Midbrain (tissue), 1 donor: ENCODE results near the gene TMEM225B.
"Not testable (repeated sequence)": the region's sequence is repeated elsewhere in the genome, so short reads cannot be mapped to it uniquely, and the experiment has no call there.

Source experiments
- DNase-seq: peaks from one replicate; lab custom pipeline; 2025; lab: John Stamatoyannopoulos, UW

The TMEM225B gene

DNA sequence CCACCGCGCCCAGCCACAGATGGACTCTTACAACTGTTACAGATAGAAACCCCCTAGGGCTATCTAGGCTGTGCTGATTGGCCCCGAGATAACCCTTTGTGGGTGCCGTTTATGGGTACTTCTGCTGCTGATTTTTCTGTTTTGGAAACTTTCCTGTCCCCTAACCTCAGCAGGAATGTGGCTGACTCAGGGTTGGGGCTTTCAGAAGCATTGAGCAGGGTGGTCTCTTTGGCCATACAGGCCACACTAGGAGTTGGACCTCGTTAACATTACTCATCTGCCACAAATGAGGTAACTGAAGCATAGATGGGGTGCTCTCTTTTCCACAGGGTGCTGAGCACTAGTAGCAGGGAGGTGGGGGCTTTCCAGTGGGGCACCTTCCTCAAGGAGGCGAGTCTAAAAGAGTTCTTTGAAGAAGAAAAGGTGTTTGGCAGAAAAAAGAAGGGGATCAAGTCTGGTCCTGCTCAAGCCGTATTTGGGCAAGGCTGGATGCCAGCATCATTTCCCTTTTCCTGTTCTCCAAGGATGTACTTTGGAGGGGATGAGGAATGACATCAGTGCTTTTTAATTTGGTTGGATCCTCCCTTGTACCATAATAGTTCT lies 25.1 kb downstream of the TMEM225B start:
- DNase-seq: no peak

GRCh38 chr7:99623702-99624447 lies 25.8 kb downstream of the TMEM225B start:
- DNase-seq: no peak

DNA sequence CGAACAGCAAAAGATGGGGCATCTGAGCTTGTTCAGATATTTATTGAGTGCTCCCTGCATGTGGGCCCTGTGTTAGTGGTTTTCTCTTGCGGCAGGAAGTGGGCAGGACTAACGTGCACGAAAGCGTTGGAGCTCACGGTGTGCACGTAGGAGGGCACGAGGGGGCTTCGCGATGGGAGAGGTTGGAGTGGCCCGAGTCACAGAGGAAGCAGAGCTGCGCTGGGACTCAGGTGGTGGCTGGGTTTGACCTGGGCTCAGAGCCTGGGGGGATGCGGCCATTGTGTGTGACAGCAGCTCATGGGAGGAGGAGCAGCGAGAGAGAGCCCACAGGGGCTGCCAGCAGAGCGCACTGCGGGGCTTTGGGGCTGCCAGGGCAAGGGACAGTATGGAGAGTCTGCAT lies 26.4 kb downstream of the TMEM225B start:
- DNase-seq: no peak

- DNase-seq: no peak
Observed at GRCh38 chr7:99625321-99625720, 27.3 kb downstream of the TMEM225B start.

- DNase-seq: no peak
Observed at GRCh38 chr7:99625961-99626360, 27.9 kb downstream of the TMEM225B start.

- DNase-seq: no peak
Observed at GRCh38 chr7:99626661-99627060, 28.6 kb downstream of the TMEM225B start.

DNA sequence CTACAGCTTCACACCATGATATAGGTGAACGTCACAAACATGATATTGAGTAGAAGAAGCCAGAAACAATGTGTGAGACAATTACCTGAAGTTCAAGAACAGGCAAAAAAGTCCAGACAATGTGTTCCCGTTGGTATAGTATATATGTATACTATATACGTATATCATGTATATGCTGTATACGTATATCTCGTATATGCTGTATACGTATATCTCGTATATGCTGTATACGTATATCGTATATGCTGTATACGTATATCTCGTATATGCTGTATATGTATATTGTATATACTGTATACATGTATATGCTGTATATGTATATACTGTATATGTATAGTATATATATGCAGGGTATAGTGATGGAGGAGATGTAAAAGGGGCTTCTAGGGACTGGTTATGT lies 29.4 kb downstream of the TMEM225B start:
- DNase-seq: no peak

DNA sequence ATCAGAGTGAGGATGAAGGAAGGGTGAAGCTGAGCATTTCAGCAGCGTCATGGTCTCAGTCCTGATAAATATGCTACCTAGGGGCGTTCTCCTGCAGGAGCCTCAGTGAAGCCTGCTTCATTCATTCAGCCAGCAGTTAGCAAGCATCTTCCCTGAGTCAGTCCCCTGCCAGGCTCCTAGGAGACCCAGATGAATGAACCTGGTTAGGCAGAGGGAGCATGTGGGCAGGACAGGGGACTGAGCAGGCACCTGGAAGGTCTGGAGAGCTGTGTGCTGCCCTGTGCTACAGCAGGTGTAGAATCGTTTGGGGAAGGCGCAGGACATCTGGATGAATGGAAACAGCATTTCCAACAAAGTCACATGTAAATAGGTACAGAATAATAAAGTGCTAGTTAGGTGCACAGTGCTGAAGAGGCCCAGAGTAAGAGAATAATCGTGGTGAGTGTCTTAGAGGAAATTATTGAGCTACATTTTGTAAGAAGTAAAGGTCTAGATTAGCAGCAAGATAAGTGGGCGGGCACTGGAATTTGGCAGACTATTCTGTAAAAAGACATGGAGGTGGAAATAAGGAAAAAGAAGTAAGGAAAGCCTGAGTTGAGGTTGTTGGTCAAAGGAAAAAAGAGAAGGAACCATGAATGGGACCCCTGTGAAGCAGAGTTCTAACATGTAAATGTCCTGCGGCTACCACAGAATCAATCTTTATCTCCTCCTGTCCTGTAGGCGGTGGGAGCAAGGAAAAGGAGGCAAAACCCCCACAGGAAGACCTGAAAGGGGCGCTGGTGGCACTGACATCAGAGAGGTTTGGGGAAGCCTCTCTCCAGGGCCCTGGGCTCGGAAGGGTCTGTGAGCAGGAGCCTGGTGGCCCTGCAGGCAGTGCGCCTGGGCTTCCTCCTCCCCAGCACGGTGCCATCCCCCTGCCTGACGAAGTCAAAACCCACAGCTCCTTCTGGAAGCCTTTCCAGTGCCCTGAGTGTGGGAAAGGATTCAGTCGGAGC lies 30.7 kb downstream of the TMEM225B start:
- DNase-seq: no peak

GRCh38 chr7:99629643-99630042 lies 31.6 kb downstream of the TMEM225B start:
- DNase-seq: no peak

- no peak for DNase-seq
Observed at GRCh38 chr7:99631295-99632109, 33.4 kb downstream of the TMEM225B start.

- not testable (repeated sequence) for DNase-seq
Observed at GRCh38 chr7:99637414-99637813, 39.3 kb downstream of the TMEM225B start.

- DNase-seq: no peak
Observed at GRCh38 chr7:99638731-99639130, 40.7 kb downstream of the TMEM225B start.

GRCh38 chr7:99639267-99639666 lies 41.2 kb downstream of the TMEM225B start:
- DNase-seq: no peak

GRCh38 chr7:99642027-99642426 lies 44.0 kb downstream of the TMEM225B start:
- DNase-seq: no peak

GRCh38 chr7:99643464-99643863 lies 45.4 kb downstream of the TMEM225B start:
- DNase-seq: no peak

GRCh38 chr7:99644431-99644830 lies 46.4 kb downstream of the TMEM225B start:
- DNase-seq: no peak

DNA sequence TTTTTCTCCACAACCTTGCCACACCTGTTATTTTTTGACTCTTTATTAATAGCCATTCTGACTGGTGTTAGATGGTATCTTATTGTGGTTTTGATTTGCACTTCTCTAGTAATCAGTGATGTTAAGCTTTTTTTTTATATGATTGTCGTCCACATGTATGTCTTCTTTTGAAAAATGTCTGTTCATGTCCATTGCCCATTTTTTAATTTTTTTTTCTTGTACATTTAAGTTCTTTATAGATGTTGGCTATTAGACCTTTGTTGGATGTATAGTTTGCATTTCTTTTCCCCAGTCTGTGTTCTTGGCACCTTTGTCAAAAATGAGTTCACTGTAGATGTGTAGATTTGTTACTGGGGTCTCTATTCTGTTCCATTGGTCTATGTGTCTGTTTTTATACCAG lies 47.5 kb downstream of the TMEM225B start:
- no peak for DNase-seq

GRCh38 chr7:99648843-99649242 lies 50.8 kb downstream of the TMEM225B start:
- DNase-seq: no peak

GRCh38 chr7:99651290-99651689 lies 53.2 kb downstream of the TMEM225B start:
- DNase-seq: no peak

- no peak for DNase-seq
Observed at GRCh38 chr7:99652671-99653070, 54.6 kb downstream of the TMEM225B start.

DNA sequence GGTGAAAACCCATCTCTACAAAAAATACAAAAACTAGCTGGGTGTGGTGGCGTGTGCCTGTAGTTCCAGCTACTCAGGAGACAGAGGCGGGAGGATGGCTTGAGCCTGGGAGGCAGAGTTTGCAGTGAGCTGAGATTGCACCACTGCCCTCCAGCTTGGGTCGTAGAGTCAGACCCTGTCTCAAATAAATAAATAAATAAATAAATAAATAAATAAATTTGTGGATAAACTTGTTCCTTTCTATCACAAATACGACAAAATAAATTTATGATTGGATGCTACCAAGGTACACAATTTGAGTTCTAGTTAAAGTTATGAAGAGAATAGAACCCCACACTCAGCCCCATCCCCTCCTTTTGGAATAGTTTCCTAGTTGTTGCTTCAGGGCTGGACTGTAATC lies 55.2 kb downstream of the TMEM225B start:
- DNase-seq: not testable (repeated sequence)

DNA sequence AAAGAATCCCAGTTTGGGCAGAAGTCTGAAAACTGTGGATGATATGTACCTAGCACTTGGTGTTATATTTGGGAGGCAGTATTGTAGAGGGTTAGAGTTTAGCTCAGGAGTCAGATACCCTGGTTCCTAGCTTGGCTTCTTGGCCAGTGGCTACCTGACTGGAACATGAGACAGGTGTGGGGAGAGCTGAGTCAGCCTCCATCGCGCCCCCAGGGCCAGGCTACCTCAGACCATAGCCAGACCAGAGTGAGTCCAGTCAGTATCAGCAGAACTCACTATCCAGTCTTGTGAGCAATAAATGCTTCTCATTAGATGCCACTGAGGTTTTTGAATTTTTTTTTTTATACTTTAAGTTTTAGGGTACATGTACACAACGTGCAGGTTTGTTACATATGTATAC lies 55.7 kb downstream of the TMEM225B start:
- DNase-seq: no peak
